Measurements from ENCODE around the gene SNTG2. TPM values are rescaled to one million over a fixed set of nuclear protein-coding genes. Genes with fewer than 3 reads are reported as not detected.

The SNTG2 gene
- polyA plus RNA-seq, 1 experiment = 0.31 TPM

DNA sequence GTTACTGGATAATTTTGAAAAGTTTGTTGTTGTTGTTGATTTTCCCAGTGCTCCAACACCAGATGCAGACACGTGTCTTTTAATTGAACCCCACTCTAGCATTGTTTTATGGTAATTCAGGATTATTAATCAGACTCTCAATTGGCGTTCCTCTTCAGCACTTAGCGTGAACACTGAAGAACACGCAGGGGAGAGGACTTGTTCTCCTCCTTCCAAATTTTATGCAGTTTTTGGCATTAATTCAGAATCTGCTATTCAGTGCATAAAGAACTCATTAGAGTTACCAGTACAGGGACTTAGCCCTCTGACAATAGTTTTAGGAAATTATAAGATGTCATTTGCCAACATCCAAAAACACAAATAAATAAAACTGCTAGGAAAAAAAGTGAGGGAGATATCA lies 75.5 kb downstream of the SNTG2 start:
- H3K27me3 ChIP-seq (ENCODE audit: control insufficient read depth, insufficient read depth, low read length) = no peaks in the 10 kb centered on the region; the same call in 1 of the 2 replicates
- TF ChIP-seq, protein P1, sequence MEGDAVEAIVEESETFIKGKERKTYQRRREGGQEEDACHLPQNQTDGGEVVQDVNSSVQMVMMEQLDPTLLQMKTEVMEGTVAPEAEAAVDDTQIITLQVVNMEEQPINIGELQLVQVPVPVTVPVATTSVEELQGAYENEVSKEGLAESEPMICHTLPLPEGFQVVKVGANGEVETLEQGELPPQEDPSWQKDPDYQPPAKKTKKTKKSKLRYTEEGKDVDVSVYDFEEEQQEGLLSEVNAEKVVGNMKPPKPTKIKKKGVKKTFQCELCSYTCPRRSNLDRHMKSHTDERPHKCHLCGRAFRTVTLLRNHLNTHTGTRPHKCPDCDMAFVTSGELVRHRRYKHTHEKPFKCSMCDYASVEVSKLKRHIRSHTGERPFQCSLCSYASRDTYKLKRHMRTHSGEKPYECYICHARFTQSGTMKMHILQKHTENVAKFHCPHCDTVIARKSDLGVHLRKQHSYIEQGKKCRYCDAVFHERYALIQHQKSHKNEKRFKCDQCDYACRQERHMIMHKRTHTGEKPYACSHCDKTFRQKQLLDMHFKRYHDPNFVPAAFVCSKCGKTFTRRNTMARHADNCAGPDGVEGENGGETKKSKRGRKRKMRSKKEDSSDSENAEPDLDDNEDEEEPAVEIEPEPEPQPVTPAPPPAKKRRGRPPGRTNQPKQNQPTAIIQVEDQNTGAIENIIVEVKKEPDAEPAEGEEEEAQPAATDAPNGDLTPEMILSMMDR (IDR thresholded peaks at IDR 0.05; ENCODE audit: insufficient read depth, low read depth, low read length) = no peak
- CTCF ChIA-PET = no interaction called here

DNA sequence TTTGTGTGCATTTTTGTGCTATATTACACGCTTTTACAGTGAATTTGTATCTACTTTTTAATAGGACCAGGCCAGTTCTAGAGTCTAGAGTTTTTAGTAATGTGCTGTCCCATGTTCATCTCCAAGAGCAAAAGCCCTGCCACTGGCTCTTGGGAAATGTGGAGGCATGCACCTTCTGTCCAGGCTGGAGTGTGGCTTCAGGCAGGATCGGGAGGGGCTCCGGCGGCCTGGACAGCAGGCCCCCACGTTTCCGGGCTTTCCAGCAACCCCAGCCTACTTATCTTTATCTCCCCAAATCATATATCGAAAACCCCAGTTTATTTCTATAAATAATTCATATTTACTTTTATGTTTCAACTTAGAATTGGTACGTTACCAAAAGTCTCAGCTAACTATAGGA lies 78.2 kb downstream of the SNTG2 start:
- ChIA-PET POLR2A (no interaction called here), CTCF (interaction anchor here (2.4 kb wide), 1 partner anchor 8 kb away, joined by 8 read pairs; no protein-coding TSS in a partner anchor)
- TF ChIP-seq, protein P1 (IDR thresholded peaks at IDR 0.05; ENCODE audit: insufficient read depth, low read depth, low read length) = no peak

More for the DNA sequence above, 75.5 kb downstream of the SNTG2 start:
- DNase-seq (ENCODE audit: low read depth) = no peak
- POLR2A ChIA-PET = no interaction called here
- H3K4me3 ChIP-seq (ENCODE audit: low read depth, low read length) = no peak overlapping the region
- H3K36me3 ChIP-seq (ENCODE audit: control insufficient read depth, insufficient read depth, low read length) = no peaks in the 10 kb centered on the region

DNA sequence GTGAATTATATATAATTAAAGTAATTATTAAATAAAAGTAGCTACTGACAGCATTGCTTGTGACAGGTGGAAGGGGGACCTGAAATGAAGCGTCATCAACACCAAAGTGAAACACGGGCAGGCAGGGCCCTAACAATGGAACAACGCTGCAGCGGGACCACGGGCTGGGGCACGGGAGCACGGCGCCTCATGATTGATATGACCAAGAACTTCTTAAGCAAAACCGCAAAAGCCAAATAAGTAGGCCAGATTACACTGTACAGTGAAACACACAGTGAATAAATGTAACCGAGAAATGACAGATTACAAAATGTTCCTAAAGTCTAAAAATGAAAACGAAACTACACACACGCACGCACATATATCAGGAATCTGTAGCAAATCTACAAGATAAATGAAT lies 81.4 kb downstream of the SNTG2 start:
- TF ChIP-seq, protein P1 (IDR thresholded peaks at IDR 0.05; ENCODE audit: insufficient read depth, low read depth, low read length) = no peak
- ChIA-PET POLR2A (no interaction called here), CTCF (no interaction called here)
- Histone ChIP-seq H3K4me3 (ENCODE audit: low read depth, low read length) (no peak overlapping the region), H3K27me3 (ENCODE audit: control insufficient read depth, insufficient read depth, low read length) (no peaks in the 10 kb centered on the region; the same call in 1 of the 2 replicates), H3K36me3 (ENCODE audit: control insufficient read depth, insufficient read depth, low read length) (no peaks in the 10 kb centered on the region)
- no peak for DNase-seq (ENCODE audit: low read depth)

More for the DNA sequence above, 78.2 kb downstream of the SNTG2 start:
- Histone ChIP-seq H3K36me3 (ENCODE audit: control insufficient read depth, insufficient read depth, low read length) (no peaks in the 10 kb centered on the region), H3K4me3 (ENCODE audit: low read depth, low read length) (no peak overlapping the region), H3K27me3 (ENCODE audit: control insufficient read depth, insufficient read depth, low read length) (no peaks in the 10 kb centered on the region; the same call in 1 of the 2 replicates)
- DNase-seq (ENCODE audit: low read depth) = no peak

DNA sequence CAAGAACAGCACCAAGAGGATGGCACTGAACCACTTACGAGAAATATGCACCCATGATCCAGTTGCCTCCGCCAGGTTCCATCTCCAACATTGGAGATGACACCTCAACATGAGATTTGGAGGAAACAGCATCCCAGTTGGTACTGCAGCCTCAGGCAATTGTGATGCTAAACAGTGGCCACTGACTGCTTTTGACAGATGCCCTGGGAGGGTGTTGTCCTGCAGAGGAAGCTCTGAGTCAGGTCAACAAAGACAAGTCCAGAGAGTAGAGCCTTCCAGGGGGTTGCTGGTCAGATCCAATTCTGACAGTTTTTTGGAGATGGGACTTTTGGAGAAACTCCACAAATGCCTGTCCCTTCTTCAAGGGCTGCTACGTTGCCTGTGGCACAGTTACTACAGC lies 82.4 kb downstream of the SNTG2 start:
- POLR2A ChIA-PET = no interaction called here
- Histone ChIP-seq H3K27me3 (ENCODE audit: control insufficient read depth, insufficient read depth, low read length) (no peaks in the 10 kb centered on the region; the same call in 1 of the 2 replicates), H3K4me3 (ENCODE audit: low read depth, low read length) (no peak overlapping the region), H3K36me3 (ENCODE audit: control insufficient read depth, insufficient read depth, low read length) (no peaks in the 10 kb centered on the region)
- CTCF ChIA-PET = interaction anchor here (1.1 kb wide), 1 partner anchor 10 kb away, joined by 3 read pairs; no protein-coding TSS in a partner anchor
- TF ChIP-seq, protein P1 (IDR thresholded peaks at IDR 0.05; ENCODE audit: insufficient read depth, low read depth, low read length) = no peak
- DNase-seq (ENCODE audit: low read depth) = no peak

DNA sequence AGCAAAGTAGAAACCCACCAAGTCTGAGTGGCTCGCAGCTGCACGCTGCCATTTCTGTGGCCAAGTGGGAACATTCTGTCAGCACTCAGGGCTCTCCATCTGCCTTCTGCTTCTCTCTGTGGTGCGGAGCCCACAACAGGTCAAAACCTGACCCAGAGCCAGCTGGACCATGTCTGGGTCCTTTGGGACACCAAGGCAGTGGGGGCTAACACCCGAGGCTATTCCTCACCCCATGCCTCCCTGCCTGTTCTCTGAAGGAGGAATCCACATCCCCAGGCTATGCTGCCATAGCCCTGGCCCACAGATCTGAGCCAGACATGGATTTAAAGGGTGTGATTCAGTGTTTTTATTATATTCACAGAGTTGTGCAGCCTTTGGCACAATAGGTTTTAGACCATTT lies 86.4 kb downstream of the SNTG2 start:
- DNase-seq (ENCODE audit: low read depth) = no peak
- Histone ChIP-seq H3K4me3 (ENCODE audit: low read depth, low read length) (no peak overlapping the region), H3K27me3 (ENCODE audit: control insufficient read depth, insufficient read depth, low read length) (no peaks in the 10 kb centered on the region), H3K36me3 (ENCODE audit: control insufficient read depth, insufficient read depth, low read length) (no peaks in the 10 kb centered on the region)
- TF ChIP-seq, protein P1 (IDR thresholded peaks at IDR 0.05; ENCODE audit: insufficient read depth, low read depth, low read length) = no peak
- ChIA-PET POLR2A (no interaction called here), CTCF (no interaction called here)

Data from BJ (cell line).